ENCODE data around the gene SAFB2.

SAFB2 gene

GRCh38 chr19:5588906-5589676 lies 33.5 kb downstream of the SAFB2 start (continued):
- no peak for TF ChIP-seq ZBTB48 (tag by site-specific recombination; IDR thresholded peaks at IDR 0.05)

GRCh38 chr19:5588441-5588840 lies 34.1 kb downstream of the SAFB2 start:
- no peaks in the 10 kb centered on the region for H3K4me1 ChIP-seq (ENCODE audit: control insufficient read depth, insufficient read depth, low read length)
- CTCF ChIA-PET: no interaction called here
- no peak overlapping the region for H3K4me3 ChIP-seq (ENCODE audit: low read depth, low read length)
- H3K9me3 ChIP-seq (ENCODE audit: control insufficient read depth, insufficient read depth, low read depth, low read length): no peaks in the 10 kb centered on the region
- peaks cover 3 to 87% of the 10 kb centered on the region in 2 experiments for H3K36me3 ChIP-seq (ENCODE audit: control insufficient read depth in 2 of 2, insufficient read depth in 1 of 2, low read length in 2 of 2)
- TF ChIP-seq ZNF626 (tag by site-specific recombination; IDR thresholded peaks at IDR 0.05): no peak
- TF ChIP-seq SALL2 (tag by site-specific recombination; IDR thresholded peaks at IDR 0.05; ENCODE audit: borderline replicate concordance): no peak
- no peak for TF ChIP-seq TSHZ1 (tag by site-specific recombination; IDR thresholded peaks at IDR 0.05; ENCODE audit: borderline replicate concordance)
- no peak for TF ChIP-seq ZNF701 (tag by site-specific recombination; IDR thresholded peaks at IDR 0.05)
- TF ChIP-seq ZNF473 (tag by site-specific recombination; IDR thresholded peaks at IDR 0.05): no peak
- TF ChIP-seq HOXA7 (CRISPR knock-in tag; IDR thresholded peaks at IDR 0.05; ENCODE audit: borderline replicate concordance): no peak
- no peak for TF ChIP-seq ZNF585B (tag by site-specific recombination; IDR thresholded peaks at IDR 0.05)
- no peak for TF ChIP-seq ZXDB (tag by site-specific recombination; IDR thresholded peaks at IDR 0.05)
- TF ChIP-seq ZNF112 (tag by site-specific recombination; IDR thresholded peaks at IDR 0.05): no peak
- no peak for TF ChIP-seq REST (tag by site-specific recombination; IDR thresholded peaks at IDR 0.05)
- no peak for TF ChIP-seq ZNF248 (tag by site-specific recombination; IDR thresholded peaks at IDR 0.05)
- no peak for TF ChIP-seq ZSCAN18 (tag by site-specific recombination; IDR thresholded peaks at IDR 0.05)
- no peak overlapping the region for H3K27ac ChIP-seq (ENCODE audit: extremely low read depth, low read depth, low read length)
- POLR2A ChIA-PET: no interaction called here

- ChIA-PET POLR2A (no interaction called here), CTCF (no interaction called here)
- TF ChIP-seq ZNF266 (tag by site-specific recombination; IDR thresholded peaks at IDR 0.05; ENCODE audit: low read depth) (no peak), ZNF639 (tag by site-specific recombination; IDR thresholded peaks at IDR 0.05) (no peak), ZNF707 (tag by site-specific recombination; IDR thresholded peaks at IDR 0.05) (no peak), ZNF426 (tag by site-specific recombination; IDR thresholded peaks at IDR 0.05) (no peak), PATZ1 (tag by site-specific recombination; IDR thresholded peaks at IDR 0.05) (no peak), FEZF1 (tag by site-specific recombination; IDR thresholded peaks at IDR 0.05) (no peak), ZNF155 (tag by site-specific recombination; IDR thresholded peaks at IDR 0.05) (no peak)
These were observed 34.9 kb downstream of the SAFB2 start for GRCh38 chr19:5587661-5588060.

More at GRCh38 chr19:5587661-5588060, 34.9 kb downstream of the SAFB2 start:
- Histone ChIP-seq H3K36me3 (ENCODE audit: control insufficient read depth in 2 of 2, insufficient read depth in 1 of 2, low read length in 2 of 2) (peaks cover 3 to 79% of the 10 kb centered on the region in 2 experiments; a peak in 2 of 3 replicates), H3K4me3 (ENCODE audit: low read depth, low read length) (no peak overlapping the region), H3K4me1 (ENCODE audit: control insufficient read depth, insufficient read depth, low read length) (no peaks in the 10 kb centered on the region), H3K9me3 (ENCODE audit: control insufficient read depth, insufficient read depth, low read depth, low read length) (no peaks in the 10 kb centered on the region), H3K27ac (ENCODE audit: extremely low read depth, low read depth, low read length) (no peak overlapping the region)
